GM06990 (cell line): ENCODE measurements around the gene SEBOX.
A peak's percentile ranks its signal among the peaks of the same experiment; 100 is the strongest.

Experiments
- DNase-seq: peaks from one replicate; pipeline ENCODE4 v3.0.0-alpha.2; 2011; ENCODE audit not compliant: insufficient read length; ENCODE audit errors: extremely low read depth
- H3K27me3 ChIP-seq: replicated peaks from 2 replicates; pipeline ENCODE4 v1.6.0; 2011; ENCODE audit warnings: low read length; ENCODE audit not compliant: control insufficient read depth, insufficient read depth
- H3K36me3 ChIP-seq: 2 replicates; pipeline ENCODE4 v1.5.1; 2011; ENCODE audit warnings: low read length; ENCODE audit not compliant: control insufficient read depth, insufficient read depth
- H3K4me3 ChIP-seq: replicated peaks from 2 replicates; pipeline ENCODE4 v1.5.1; 2011; ENCODE audit warnings: low read depth, mild to moderate bottlenecking, control low read depth, low read length
- CTCF ChIP-seq: IDR thresholded peaks from 2 replicates; pipeline ENCODE4 v1.5.1; 2011; ENCODE audit warnings: low read length, control low read depth, mild to moderate bottlenecking, inconsistent platforms; ENCODE audit not compliant: insufficient read depth, poor library complexity, severe bottlenecking

Gene SEBOX

GRCh38 chr17:28366605-28367004 is 1.6 kb upstream of the SEBOX start:
- no peak for DNase-seq
- peaks cover 8% of the 10 kb centered on the region for H3K36me3 ChIP-seq
- H3K27me3 ChIP-seq, result no peaks in the 10 kb centered on the region
- no peak overlapping the region for H3K4me3 ChIP-seq
- TF ChIP-seq CTCF, result no peak

GRCh38 chr17:28365487-28365886 is 488 bp upstream of the SEBOX start:
- no peaks in the 10 kb centered on the region for H3K27me3 ChIP-seq
- TF ChIP-seq CTCF, result no peak
- peaks cover 17% of the 10 kb centered on the region for H3K36me3 ChIP-seq
- no peak overlapping the region for H3K4me3 ChIP-seq
- no peak for DNase-seq

GRCh38 chr17:28363776-28364650 is 986 bp downstream of the SEBOX start:
- Histone ChIP-seq H3K4me3 (no peak overlapping the region), H3K36me3 (peaks cover 22% of the 10 kb centered on the region), H3K27me3 (no peaks in the 10 kb centered on the region)
- DNase-seq, result no peak
- TF ChIP-seq CTCF, result no peak

GRCh38 chr17:28363186-28363585 is 1.8 kb downstream of the SEBOX start:
- no peak for DNase-seq

GRCh38 chr17:28357901-28358197 is 7.2 kb downstream of the SEBOX start:
- peaks cover 33% of the 10 kb centered on the region for H3K36me3 ChIP-seq
- no peak for TF ChIP-seq CTCF
- peak overlapping the region; percentile 72 for H3K4me3 ChIP-seq
- no peaks in the 10 kb centered on the region for H3K27me3 ChIP-seq
- no peak for DNase-seq

More at GRCh38 chr17:28363186-28363585, 1.8 kb downstream of the SEBOX start:
- Histone ChIP-seq H3K36me3 (peaks cover 22% of the 10 kb centered on the region), H3K4me3 (no peak overlapping the region), H3K27me3 (no peaks in the 10 kb centered on the region)
- no peak for TF ChIP-seq CTCF
